ENCODE measurements around the gene C1orf122.

Gene C1orf122

DNA sequence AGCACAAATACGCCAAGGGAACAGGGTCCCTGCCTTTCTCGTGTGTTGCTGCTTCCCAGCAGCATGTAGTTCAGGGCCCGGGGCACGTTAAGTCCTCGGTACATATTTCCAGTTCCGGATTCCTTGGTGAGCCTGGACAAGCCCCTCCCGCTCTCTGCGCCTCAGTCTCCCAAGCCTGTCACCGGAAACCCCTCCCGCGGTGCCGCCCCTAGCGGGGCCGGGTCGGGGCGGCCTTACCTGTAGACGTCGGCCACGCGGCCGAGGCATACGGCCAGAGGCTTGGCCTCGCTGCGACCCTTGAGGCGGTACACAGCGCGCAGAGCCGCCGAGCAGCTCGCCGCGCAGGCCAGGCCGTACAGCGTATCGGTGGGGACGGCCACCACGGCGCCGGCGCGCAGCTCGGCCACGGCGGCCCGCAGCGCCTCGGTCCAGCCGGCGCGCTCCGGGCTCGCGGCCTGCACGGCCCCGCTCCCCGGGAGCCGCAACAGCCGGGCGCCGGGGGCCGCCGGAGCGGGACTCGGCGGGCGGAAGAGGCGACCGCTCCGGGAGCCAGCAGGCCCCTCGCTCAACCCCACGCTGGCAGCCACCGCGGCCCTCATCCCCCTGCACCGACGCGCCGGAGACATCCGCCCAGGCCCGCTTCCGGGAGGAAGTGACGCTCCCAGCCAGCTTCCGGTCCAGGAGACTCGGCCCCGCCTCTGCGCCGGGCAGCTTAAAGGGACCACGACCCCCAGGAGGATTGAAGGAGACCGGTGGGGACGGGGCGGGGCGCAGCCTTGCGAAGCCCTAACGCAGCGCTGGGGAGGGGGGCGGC lies at the start of gene C1orf122, which contains the start of gene YRDC:
Gene C1orf122 (plus strand): TSS at position 236 of the 814 bp plus-strand sequence. CDS start 615 bp downstream, outside the sequence.
Gene YRDC (minus strand): TSS at position 654 of the 814 bp plus-strand sequence. CDS start 28 bp downstream, at position 626.
- POLR2A ChIA-PET: interaction anchor here (0.9 to 5.1 kb wide), 15 partner anchors 9 to 221 kb away, joined by 3 to 32 read pairs (median 4); partner anchors contain the start of genes MANEAL and MTF1
- TF ChIP-seq BHLHE40 (IDR thresholded peaks at IDR 0.05; ENCODE audit: borderline replicate concordance): no peak
- peak; percentile 25; the same call in 1 of the 2 replicates for TF ChIP-seq LEF1 (IDR thresholded peaks at IDR 0.05; ENCODE audit: borderline replicate concordance)
- DNase-seq (ENCODE audit: extremely low spot score): peak; percentile 95
- CTCF ChIA-PET: no interaction called here

DNA sequence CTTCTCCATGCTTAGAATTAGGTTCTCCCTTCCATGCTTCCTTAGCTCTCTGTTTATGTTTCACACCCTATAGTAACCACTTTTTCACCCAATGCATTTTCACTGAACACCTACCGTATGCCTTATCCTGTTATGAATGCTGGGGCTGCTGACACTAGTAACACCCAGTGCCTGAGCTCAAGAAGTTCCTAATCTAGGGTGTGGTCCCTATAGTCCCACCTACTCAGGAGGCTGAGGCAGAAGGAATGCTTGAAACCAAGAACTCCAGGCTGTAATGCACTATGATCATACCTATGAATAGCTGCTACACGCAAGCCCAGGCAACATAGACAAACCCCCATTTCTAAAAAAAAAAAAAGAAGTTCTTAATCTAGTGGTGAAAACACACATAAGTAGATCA lies 48.1 kb upstream of the C1orf122 start:
- no peak for TF ChIP-seq FOXM1 (IDR thresholded peaks at IDR 0.05; ENCODE audit: borderline replicate concordance)
- TF ChIP-seq NFRKB (IDR thresholded peaks at IDR 0.05): no peak
- TF ChIP-seq LEF1 (IDR thresholded peaks at IDR 0.05; ENCODE audit: borderline replicate concordance): no peak
- TF ChIP-seq L3MBTL2 (conservative IDR thresholded peaks at IDR 0.05): no peak
- no peak for TF ChIP-seq HDGF (IDR thresholded peaks at IDR 0.05; ENCODE audit: borderline replicate concordance)
- no peak for TF ChIP-seq ELF4 (IDR thresholded peaks at IDR 0.05)
- no peak for TF ChIP-seq ARNT (IDR thresholded peaks at IDR 0.05)
- no peak for TF ChIP-seq BHLHE40 (IDR thresholded peaks at IDR 0.05; ENCODE audit: borderline replicate concordance)
- no peak for TF ChIP-seq FOXK2 (IDR thresholded peaks at IDR 0.05)
- TF ChIP-seq SUZ12 (IDR thresholded peaks at IDR 0.05): no peak
- no peak for TF ChIP-seq ZNF384 (IDR thresholded peaks at IDR 0.05)
- no peak for TF ChIP-seq SP1 (IDR thresholded peaks at IDR 0.05)
- CTCF ChIA-PET: no interaction called here
- POLR2A ChIA-PET: no interaction called here
- no peak for DNase-seq (ENCODE audit: extremely low spot score)

DNA sequence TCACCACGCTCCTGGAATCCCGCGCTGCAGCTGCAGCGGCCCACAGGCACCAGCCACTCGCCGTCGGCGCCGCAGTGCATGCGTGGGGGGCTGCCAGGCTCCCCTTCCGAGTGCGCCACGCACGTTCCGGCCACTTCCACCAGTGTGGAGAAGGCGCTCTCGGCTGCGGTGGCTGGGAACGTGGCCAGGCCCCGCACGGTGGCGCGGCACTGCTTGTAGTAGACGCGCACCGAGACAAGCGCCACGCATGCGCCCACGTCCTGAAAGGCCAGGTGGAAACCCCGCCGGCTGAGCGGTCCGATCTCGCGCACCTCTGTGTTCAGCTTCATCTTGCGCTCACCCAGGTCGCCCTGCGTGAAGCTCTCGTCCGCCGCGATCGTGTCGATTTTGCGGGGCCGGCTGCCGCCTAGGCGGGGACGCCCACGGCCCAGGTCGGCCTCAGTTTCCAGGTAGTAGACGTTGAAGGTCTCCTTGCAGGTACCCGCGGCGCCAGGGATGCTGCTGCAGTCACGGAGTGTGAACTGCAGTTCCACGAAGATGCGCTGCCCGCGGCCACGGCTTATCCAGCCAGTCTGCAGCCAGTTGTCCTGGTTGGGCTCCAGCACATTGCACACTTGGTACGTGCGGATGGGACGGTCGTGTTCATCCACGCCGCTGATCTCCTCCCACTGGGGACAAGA lies 46.0 kb upstream of the C1orf122 start:
- no peak for DNase-seq (ENCODE audit: extremely low spot score)
- TF ChIP-seq L3MBTL2 (conservative IDR thresholded peaks at IDR 0.05) (no peak), NFRKB (IDR thresholded peaks at IDR 0.05) (no peak), BHLHE40 (IDR thresholded peaks at IDR 0.05; ENCODE audit: borderline replicate concordance) (no peak), TARDBP (IDR thresholded peaks at IDR 0.05) (no peak), ELF4 (IDR thresholded peaks at IDR 0.05) (no peak), ARNT (IDR thresholded peaks at IDR 0.05) (no peak), CTBP1 (IDR thresholded peaks at IDR 0.05; ENCODE audit: borderline replicate concordance) (no peak), HDGF (IDR thresholded peaks at IDR 0.05; ENCODE audit: borderline replicate concordance) (no peak), SUZ12 (IDR thresholded peaks at IDR 0.05) (no peak), LEF1 (IDR thresholded peaks at IDR 0.05; ENCODE audit: borderline replicate concordance) (no peak), ZNF384 (IDR thresholded peaks at IDR 0.05) (no peak), SP1 (IDR thresholded peaks at IDR 0.05) (no peak), FOXK2 (IDR thresholded peaks at IDR 0.05) (no peak), FOXM1 (IDR thresholded peaks at IDR 0.05; ENCODE audit: borderline replicate concordance) (no peak), FOXA1 (IDR thresholded peaks at IDR 0.05) (no peak)
- TF ChIP-seq, protein P1, sequence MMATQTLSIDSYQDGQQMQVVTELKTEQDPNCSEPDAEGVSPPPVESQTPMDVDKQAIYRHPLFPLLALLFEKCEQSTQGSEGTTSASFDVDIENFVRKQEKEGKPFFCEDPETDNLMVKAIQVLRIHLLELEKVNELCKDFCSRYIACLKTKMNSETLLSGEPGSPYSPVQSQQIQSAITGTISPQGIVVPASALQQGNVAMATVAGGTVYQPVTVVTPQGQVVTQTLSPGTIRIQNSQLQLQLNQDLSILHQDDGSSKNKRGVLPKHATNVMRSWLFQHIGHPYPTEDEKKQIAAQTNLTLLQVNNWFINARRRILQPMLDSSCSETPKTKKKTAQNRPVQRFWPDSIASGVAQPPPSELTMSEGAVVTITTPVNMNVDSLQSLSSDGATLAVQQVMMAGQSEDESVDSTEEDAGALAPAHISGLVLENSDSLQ (IDR thresholded peaks at IDR 0.05): no peak
- ChIA-PET CTCF (interaction anchor here (0.6 kb wide), 1 partner anchor 235 kb away, joined by 3 read pairs; no protein-coding TSS in a partner anchor), POLR2A (interaction anchor here (1.2 kb wide), 1 partner anchor 46 kb away, joined by 3 read pairs; the partner anchor contains the start of genes C1orf122 and YRDC)

DNA sequence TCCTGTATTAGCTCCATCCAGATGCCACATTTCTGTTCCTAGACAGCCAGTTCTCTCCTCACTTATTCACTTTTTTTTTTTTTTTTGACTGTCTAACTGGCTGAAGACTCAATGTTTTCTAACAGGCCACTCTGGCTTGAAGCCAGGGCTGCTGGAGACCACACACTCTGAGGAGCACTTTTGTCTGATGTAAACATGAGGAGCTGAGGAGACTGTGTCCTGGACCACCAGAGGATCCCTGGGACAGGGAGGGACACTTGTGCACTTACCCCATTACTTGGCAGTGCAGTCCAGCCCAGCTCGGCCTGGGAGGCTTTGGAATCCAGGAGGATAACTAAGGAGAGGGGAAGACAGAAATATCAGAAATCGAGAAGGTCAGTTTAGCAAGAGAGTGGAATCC lies 45.1 kb upstream of the C1orf122 start:
- TF ChIP-seq ELF4 (IDR thresholded peaks at IDR 0.05) (no peak), NFRKB (IDR thresholded peaks at IDR 0.05) (no peak), FOXK2 (IDR thresholded peaks at IDR 0.05) (no peak), BHLHE40 (IDR thresholded peaks at IDR 0.05; ENCODE audit: borderline replicate concordance) (no peak), TARDBP (IDR thresholded peaks at IDR 0.05) (no peak), CTBP1 (IDR thresholded peaks at IDR 0.05; ENCODE audit: borderline replicate concordance) (no peak), FOXM1 (IDR thresholded peaks at IDR 0.05; ENCODE audit: borderline replicate concordance) (no peak)
- ChIA-PET CTCF (interaction anchor here (0.6 kb wide), 1 partner anchor 236 kb away, joined by 3 read pairs; no protein-coding TSS in a partner anchor), POLR2A (interaction anchor here (0.6 to 1.2 kb wide), 3 partner anchors 33 to 72 kb away, joined by 3 read pairs; partner anchors contain the start of genes C1orf122 and YRDC)
- no peak for DNase-seq (ENCODE audit: extremely low spot score)

DNA sequence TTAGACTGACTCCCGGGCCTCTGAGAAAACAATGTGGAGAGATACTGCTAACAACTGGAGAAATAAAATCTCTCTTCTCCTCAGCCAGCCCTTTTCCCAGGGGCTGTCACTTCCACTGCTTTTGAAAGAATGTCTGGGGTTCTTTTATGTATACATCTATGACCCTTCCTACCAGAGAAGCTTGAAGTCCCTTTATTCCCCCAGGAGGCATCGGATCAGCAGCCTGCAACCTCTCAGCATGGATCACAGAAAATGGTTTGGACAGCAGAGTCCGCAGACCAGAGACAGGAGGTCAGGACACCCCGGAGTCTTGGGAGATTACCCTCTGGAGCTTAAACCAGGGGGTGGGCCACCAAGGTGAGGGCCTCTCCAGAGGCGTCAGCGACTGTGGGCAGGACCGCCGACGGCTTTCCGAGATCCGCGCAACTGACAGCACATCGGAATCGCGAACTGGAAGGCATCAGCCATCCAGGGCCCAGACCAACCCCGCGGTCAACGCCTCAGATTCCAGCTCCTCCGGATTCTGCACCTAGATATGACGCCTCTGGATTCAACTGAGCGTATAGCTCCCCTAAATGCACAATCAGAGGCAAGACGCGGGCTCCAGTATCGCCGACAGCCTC lies 43.7 kb upstream of the C1orf122 start:
- ChIA-PET POLR2A (no interaction called here), CTCF (no interaction called here)
- TF ChIP-seq SUZ12 (IDR thresholded peaks at IDR 0.05): no peak
- no peak for TF ChIP-seq ZNF384 (IDR thresholded peaks at IDR 0.05)
- no peak for TF ChIP-seq L3MBTL2 (conservative IDR thresholded peaks at IDR 0.05)
- no peak for TF ChIP-seq ELF4 (IDR thresholded peaks at IDR 0.05)
- TF ChIP-seq, protein P1 (IDR thresholded peaks at IDR 0.05): no peak
- TF ChIP-seq FOXA1 (IDR thresholded peaks at IDR 0.05): no peak
- no peak for DNase-seq (ENCODE audit: extremely low spot score)

DNA sequence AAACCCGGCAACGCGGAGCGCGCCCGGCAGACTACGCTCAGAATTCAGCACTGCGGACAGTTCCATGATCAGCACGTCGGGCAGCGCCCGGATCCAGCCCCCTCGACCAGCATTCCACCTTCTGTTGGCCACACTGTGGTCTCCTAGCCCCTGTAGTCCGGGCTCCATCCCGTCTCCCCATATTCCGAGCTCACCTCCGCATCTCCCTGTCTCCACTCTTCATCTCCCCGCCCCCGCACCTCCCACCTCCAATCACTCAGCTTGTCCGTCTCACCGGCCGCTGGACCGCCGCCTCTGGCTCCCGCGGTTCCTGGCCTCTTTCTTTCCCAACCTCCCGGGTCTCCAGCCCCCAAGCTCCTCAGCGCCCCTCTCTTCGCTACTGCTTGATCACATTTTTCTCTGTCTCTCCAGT lies 43.2 kb upstream of the C1orf122 start:
- ChIA-PET POLR2A (no interaction called here), CTCF (no interaction called here)
- TF ChIP-seq HDGF (IDR thresholded peaks at IDR 0.05; ENCODE audit: borderline replicate concordance): no peak
- no peak for TF ChIP-seq FOXA1 (IDR thresholded peaks at IDR 0.05)
- TF ChIP-seq SP1 (IDR thresholded peaks at IDR 0.05): no peak
- TF ChIP-seq ELF4 (IDR thresholded peaks at IDR 0.05): no peak
- DNase-seq (ENCODE audit: extremely low spot score): peak; percentile 84
